LNCaP clone FGC (cell line): ENCODE measurements around the gene SHANK1.

Experiments used
- DNase-seq: peaks from one replicate; pipeline ENCODE4 v3.0.0-alpha.2; 2011; ENCODE audit warnings: low read depth
- H3K4me3 ChIP-seq: 2 replicates; pipeline ENCODE4 v1.5.1; 2011; ENCODE audit warnings: mild to moderate bottlenecking, low read depth, low read length, control low read depth
- CTCF ChIP-seq: IDR thresholded peaks from 2 replicates; pipeline ENCODE4 v1.5.1; 2012; ENCODE audit warnings: mild to moderate bottlenecking; ENCODE audit not compliant: control insufficient read depth, insufficient read depth; ENCODE audit errors: extremely low read depth

The SHANK1 gene

GRCh38 chr19:50710612-50711011 is 9.0 kb downstream of the SHANK1 start:
- no peak overlapping the region for H3K4me3 ChIP-seq
- no peak for TF ChIP-seq CTCF
- no peak for DNase-seq

- H3K4me3 ChIP-seq = no peak overlapping the region
- peak; percentile 24; the same call in 1 of the 2 replicates for TF ChIP-seq CTCF
- DNase-seq = no peak
Measured at GRCh38 chr19:50710094-50710493, 9.5 kb downstream of the SHANK1 start.

GRCh38 chr19:50708179-50708879 is 11.3 kb downstream of the SHANK1 start:
- no peak overlapping the region for H3K4me3 ChIP-seq
- no peak for DNase-seq
- TF ChIP-seq CTCF = no peak

GRCh38 chr19:50706387-50706786 is 13.2 kb downstream of the SHANK1 start:
- no peak overlapping the region for H3K4me3 ChIP-seq

GRCh38 chr19:50705422-50706019 is 14.1 kb downstream of the SHANK1 start:
- no peak overlapping the region for H3K4me3 ChIP-seq
- DNase-seq = no peak
- TF ChIP-seq CTCF = peak; percentile 69

More at GRCh38 chr19:50706387-50706786, 13.2 kb downstream of the SHANK1 start:
- no peak for TF ChIP-seq CTCF
- no peak for DNase-seq

- TF ChIP-seq CTCF = peak; percentile 63
- H3K4me3 ChIP-seq = no peak overlapping the region
- DNase-seq = no peak
Measured at GRCh38 chr19:50703915-50704796, 15.4 kb downstream of the SHANK1 start.
